GM21367 (cell line): ENCODE results near the gene BTBD9.
"Not testable (repeated sequence)": the region's sequence is repeated elsewhere in the genome, so short reads cannot be mapped to it uniquely, and the experiment has no call there.

Experiments used
- ATAC-seq: cut with Tn5 transposase; IDR thresholded peaks from one replicate; pipeline ENCODE4 v1.9.1; 2021; ENCODE audit not compliant: unreplicated experiment

BTBD9 gene

GRCh38 chr6:38133932-38134703, 505.6 kb downstream of the BTBD9 start:
- no peak for ATAC-seq

DNA sequence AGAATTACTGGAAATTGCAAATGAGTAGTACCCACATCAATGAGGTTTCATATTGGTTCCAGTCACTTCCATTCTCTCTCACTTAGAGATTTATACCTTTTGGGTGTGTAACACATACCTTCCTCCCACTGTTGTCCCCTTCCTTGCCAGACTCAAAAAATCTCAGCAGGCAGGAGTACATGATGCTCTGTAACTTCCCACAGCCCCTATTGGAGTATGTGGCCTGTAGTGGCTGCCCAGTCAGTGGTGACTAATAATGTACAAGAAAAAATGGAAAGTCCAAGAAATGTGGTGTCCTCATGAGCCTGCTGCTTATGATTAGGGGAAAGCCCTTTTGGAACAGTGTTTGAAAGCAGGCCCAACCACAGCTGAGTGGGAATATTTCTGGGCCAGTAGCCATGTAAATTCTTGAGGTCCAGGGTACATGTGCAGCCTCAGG, 508.2 kb downstream of the BTBD9 start:
- no peak for ATAC-seq

GRCh38 chr6:38127284-38127683, 512.4 kb downstream of the BTBD9 start:
- no peak for ATAC-seq

- not testable (repeated sequence) for ATAC-seq
Observed at GRCh38 chr6:38124224-38124926, 515.4 kb downstream of the BTBD9 start.

GRCh38 chr6:38119516-38119915, 520.2 kb downstream of the BTBD9 start:
- no peak for ATAC-seq

- no peak for ATAC-seq
Observed at GRCh38 chr6:38118791-38119365, 520.9 kb downstream of the BTBD9 start.
